Stimulated activated CD4-positive, alpha-beta T cell treated with anti-CD3 and anti-CD28 coated beads, Interleukin-4, amount 100 ng/mL, for 48 hours (primary cell): Measurements from ENCODE around the gene SPATA16.
"Not testable (repeated sequence)": the region's sequence is repeated elsewhere in the genome, so short reads cannot be mapped to it uniquely, and the experiment has no call there.

Experiments used
- DNase-seq, 2 donors: peaks; one replicate each; pipeline ENCODE4 v3.0.0-alpha.2; 2020; ENCODE audit warnings: low read depth in 2 of 2

SPATA16 gene

GRCh38 chr3:173004681-173005080 lies 136.4 kb downstream of the SPATA16 start:
- DNase-seq = no peak

DNA sequence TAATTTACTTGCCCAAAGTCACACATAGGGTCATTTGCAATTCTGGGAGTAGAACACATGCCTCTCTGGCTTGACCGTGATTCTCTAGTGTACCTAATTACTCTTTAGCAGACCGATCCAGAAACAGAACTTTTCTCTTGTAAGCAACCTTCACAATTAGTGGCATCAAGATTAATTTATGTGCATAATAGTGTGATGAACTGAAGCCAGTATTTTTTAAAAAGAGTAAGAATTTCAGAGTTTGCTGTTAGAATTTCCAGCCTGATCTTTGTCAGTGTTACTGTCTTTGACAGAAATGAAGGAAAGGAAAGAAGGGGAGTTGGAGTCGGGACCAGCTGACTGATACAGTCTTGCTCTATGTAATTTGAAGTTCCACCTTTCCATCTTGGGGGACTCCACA lies 137.1 kb downstream of the SPATA16 start:
- no peak for DNase-seq

DNA sequence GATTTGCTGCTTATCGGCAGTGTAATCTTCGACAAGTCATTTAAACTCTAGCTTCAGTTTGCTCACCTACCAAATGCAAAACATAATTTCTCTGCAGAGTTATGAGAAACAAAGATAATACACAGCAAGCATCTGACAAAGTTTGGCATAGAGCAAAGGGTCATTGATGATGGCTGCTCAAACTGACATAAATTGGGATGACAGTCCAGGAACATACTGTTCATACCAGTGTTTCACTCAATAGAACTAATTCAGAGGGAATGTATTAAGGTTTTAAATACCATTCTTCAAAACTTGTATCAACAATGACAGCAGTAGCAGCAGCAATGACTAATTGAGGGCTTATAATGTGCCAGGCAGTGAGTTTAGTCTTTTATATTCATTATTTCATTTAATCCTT lies 137.6 kb downstream of the SPATA16 start:
- DNase-seq = no peak

DNA sequence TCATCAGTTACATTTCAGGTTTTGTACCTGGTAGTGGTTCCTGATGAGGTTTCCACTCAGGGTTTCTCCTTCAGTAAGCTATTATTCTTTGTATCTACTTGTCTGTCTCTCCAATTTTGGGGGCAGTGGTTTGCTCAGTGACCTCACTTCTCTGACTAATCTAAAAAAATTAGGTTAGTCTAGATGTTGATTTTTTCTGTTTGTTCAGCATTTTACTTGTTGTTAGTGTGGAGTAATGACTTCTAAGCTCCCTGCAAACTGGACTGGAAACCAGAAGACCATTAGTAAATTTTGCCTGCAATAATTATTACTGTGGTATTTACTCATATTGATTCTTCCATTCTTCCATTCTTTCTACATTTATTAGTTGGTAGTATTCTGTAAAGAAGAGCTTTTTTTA lies 139.4 kb downstream of the SPATA16 start:
- no peak for DNase-seq

- DNase-seq = no peak
Measured at GRCh38 chr3:173000553-173000952, 140.5 kb downstream of the SPATA16 start.

- DNase-seq = no peak
Measured at GRCh38 chr3:172993412-172993811, 147.6 kb downstream of the SPATA16 start.

GRCh38 chr3:172991424-172991996 lies 149.5 kb downstream of the SPATA16 start:
- DNase-seq = no peak

- no peak for DNase-seq
Measured at GRCh38 chr3:172989373-172989772, 151.7 kb downstream of the SPATA16 start.

DNA sequence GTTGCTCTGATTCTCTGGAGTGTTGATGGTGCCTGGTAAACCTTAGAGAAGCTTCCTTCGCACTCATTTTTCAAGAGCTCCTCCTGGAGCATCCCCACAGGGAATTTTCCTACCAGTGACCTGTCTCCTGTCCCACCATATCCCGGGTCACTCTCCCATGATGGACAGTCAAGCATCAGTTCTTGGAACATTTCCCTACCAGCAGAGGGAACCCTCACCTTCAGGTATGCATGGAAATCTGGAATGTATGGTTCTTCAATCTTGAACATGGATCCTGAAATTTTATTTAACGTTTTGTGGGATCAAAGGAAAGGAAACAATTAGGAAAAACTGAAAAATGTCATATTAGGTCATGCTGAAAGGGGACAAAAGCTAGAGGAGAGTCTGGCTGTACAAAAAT lies 153.8 kb downstream of the SPATA16 start:
- no peak for DNase-seq

GRCh38 chr3:172984914-172985313 lies 156.1 kb downstream of the SPATA16 start:
- DNase-seq = no peak

- DNase-seq = no peak
Measured at GRCh38 chr3:172982736-172983364, 158.2 kb downstream of the SPATA16 start.

- DNase-seq = no peak
Measured at GRCh38 chr3:172981407-172981983, 159.5 kb downstream of the SPATA16 start.

DNA sequence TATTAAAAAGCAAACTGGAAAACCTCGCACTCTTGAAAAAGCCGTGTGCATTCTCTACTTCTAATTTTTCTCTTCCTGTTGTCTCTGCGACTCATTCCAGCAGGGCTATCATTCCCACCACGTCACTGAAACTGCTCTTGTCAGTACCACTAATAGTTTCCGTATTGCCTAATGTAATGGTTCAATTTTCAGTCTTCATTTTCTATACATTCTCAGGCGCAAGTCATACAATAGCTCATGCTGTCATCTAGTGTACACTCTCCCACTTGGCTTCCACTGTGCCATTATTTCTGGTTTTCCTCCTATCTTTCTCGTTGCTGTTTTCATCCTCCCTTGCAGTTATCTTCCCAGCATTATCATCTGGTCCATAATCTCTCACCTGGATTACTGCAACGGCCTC lies 160.2 kb downstream of the SPATA16 start:
- DNase-seq = no peak

- no peak for DNase-seq
Measured at GRCh38 chr3:172977696-172978095, 163.3 kb downstream of the SPATA16 start.

DNA sequence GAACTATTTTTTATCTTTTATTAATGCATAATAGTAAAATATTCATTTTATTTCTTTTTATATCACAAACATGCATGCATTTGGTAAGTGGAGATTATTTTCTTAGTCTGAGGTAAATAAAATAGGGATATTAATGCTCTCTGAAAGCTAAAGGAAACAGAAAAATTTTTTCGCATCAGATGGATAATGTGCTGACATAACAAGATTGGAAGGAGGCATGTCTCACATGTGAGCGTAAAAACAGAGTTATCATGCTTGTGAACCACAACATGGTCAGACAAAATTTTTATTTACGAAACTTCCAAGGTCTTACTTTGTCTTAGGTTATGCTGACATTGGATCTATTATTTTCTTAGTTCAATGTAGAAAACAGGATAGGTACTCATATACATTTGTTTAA lies 166.1 kb downstream of the SPATA16 start:
- no peak for DNase-seq

DNA sequence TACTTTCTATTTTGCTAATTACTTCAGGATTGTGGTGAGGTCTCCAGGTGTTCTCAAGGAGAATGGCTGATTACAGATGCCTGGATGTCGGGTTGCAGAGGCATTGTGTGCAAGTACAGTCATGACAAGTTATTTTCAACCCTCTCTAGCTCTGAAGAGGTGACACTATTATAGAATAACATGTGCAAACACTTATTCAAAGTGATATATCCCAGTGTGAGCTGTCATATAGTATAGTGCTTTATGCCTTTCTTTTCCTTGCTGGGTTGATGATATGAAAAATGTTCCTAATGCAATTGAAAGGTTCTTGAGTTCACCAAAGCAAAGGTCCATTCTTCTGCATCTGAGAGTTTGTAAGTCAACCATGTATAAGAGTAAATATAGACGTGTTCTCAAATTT lies 167.2 kb downstream of the SPATA16 start:
- no peak for DNase-seq

- DNase-seq = no peak
Measured at GRCh38 chr3:172972717-172973116, 168.3 kb downstream of the SPATA16 start.

- no peak for DNase-seq
Measured at GRCh38 chr3:172972067-172972466, 169.0 kb downstream of the SPATA16 start.

DNA sequence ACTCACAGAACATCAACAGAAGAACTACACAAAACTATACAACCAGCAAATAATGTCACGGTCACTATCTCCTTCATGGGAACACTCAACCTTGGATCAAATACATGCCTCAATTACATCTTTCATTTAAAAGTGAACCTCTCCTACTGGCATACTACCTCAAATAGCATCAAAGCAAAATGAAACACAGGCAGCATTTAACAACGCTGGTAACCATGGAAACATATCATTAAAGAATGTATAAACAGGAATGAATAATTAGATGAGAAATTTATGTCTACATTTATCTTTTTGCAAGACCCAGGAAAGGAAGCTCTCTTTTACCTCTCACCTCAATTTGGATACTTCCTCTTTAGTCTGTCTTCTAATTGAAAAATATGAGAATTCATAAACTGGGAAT lies 172.4 kb downstream of the SPATA16 start:
- DNase-seq = no peak

- DNase-seq = no peak
Measured at GRCh38 chr3:172965256-172965655, 175.8 kb downstream of the SPATA16 start.

DNA sequence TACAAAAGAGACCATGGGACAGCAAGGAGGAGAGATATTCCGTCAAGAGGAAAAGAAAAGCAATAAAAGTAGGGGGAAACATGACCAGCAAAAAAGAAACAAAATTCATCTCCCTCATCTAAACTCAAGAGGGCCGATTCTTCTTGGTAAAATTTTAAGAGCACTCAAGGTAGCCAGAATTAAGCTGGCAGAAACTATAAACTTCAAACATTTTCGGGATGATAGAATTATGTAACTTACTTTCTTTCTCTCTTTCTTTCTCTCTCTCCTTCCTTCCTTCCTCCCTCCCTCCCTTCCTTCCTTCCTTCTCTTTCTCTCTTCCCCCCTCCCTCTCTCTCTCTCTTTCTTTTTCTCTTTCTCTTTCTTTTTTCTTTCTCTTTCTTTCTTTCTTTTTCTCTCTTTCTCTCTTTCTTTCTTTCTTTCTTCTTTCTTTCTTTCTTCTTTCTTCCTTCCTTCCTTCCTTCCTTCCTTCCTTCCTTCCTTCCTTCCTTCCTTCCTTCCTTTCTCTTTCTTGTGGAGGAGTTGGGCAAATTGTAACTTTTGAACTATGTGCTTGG lies 180.3 kb downstream of the SPATA16 start:
- not testable (repeated sequence) for DNase-seq

GRCh38 chr3:172958565-172958964 lies 182.5 kb downstream of the SPATA16 start:
- DNase-seq = no peak

- DNase-seq = no peak
Measured at GRCh38 chr3:172953571-172953970, 187.5 kb downstream of the SPATA16 start.
